HepG2 (cell line): ENCODE data around the gene CMIP. TPM values are rescaled to one million over a fixed set of nuclear protein-coding genes. Genes with fewer than 3 reads are reported as not detected.

Experiments used
- DPF2 ChIP-seq: sonication (generic); formaldehyde crosslinking; IDR thresholded peaks from 2 replicates; pipeline ENCODE4 v1.4.0; 2020; ENCODE audit warnings: mild to moderate bottlenecking, low read depth, missing genetic modification reagents, borderline replicate concordance
- FOXK1 ChIP-seq: sonication (generic); formaldehyde crosslinking; IDR thresholded peaks from 2 replicates; pipeline ENCODE4 v1.4.0; 2020; ENCODE audit warnings: low read depth, missing genetic modification reagents, borderline replicate concordance
- GZF1 ChIP-seq: sonication (generic); formaldehyde crosslinking; IDR thresholded peaks from 2 replicates; pipeline ENCODE4 v1.5.1; 2020; ENCODE audit warnings: mild to moderate bottlenecking, missing genetic modification reagents
- MAFG ChIP-seq: sonication (generic); formaldehyde crosslinking; IDR thresholded peaks from 2 replicates; pipeline ENCODE4 v1.5.1; 2020; ENCODE audit warnings: mild to moderate bottlenecking, missing genetic modification reagents
- PRDM10 ChIP-seq: sonication (generic); formaldehyde crosslinking; IDR thresholded peaks from 2 replicates; pipeline ENCODE4 v1.4.0; 2020; ENCODE audit warnings: low read depth, missing genetic modification reagents
- RARG ChIP-seq: sonication (generic); formaldehyde crosslinking; IDR thresholded peaks from 2 replicates; pipeline ENCODE4 v1.4.0; 2020; ENCODE audit warnings: low read depth, mild to moderate bottlenecking, missing genetic modification reagents
- TBL1XR1 ChIP-seq: fragments of 150-350 bp; IDR thresholded peaks from 2 replicates; pipeline ENCODE4 v1.6.1; 2014; ENCODE audit warnings: borderline replicate concordance, low read length; ENCODE audit not compliant: partially characterized antibody
- TGIF2 ChIP-seq: IDR thresholded peaks from 2 replicates; pipeline ENCODE4 v1.6.1; 2016; ENCODE audit warnings: control low read depth, missing compliant biosample characterization
- THAP7 ChIP-seq: sonication (generic); formaldehyde crosslinking; IDR thresholded peaks from 2 replicates; pipeline ENCODE4 v1.8.1; 2023; ENCODE audit warnings: mild to moderate bottlenecking, missing genetic modification reagents
- ZBTB7B ChIP-seq: sonication (generic); formaldehyde crosslinking; IDR thresholded peaks from 2 replicates; pipeline ENCODE4 v1.4.0; 2020; ENCODE audit warnings: missing genetic modification reagents
- ZNF296 ChIP-seq: sonication (generic); formaldehyde crosslinking; conservative IDR thresholded peaks from 2 replicates; pipeline ENCODE4 v1.5.0; 2020; ENCODE audit warnings: mild to moderate bottlenecking, missing genetic modification reagents
- ZNF343 ChIP-seq: sonication (generic); formaldehyde crosslinking; IDR thresholded peaks from 2 replicates; pipeline ENCODE4 v1.4.0; 2020; ENCODE audit warnings: mild to moderate bottlenecking, missing genetic modification reagents
- ZNF580 ChIP-seq: IDR thresholded peaks from 2 replicates; pipeline ENCODE4 v1.6.1; 2016; ENCODE audit warnings: low read depth, borderline replicate concordance
- ZNF772 ChIP-seq: sonication (generic); formaldehyde crosslinking; IDR thresholded peaks from 2 replicates; pipeline ENCODE4 v1.5.0; 2020; ENCODE audit warnings: mild to moderate bottlenecking, missing genetic modification reagents
- ZSCAN9 ChIP-seq: IDR thresholded peaks from 2 replicates; pipeline ENCODE4 v1.6.1; 2016; ENCODE audit warnings: borderline replicate concordance
- polyA plus RNA-seq, 8 experiments: library from polyadenylated mRNA; depleted of rRNA in 3 of 8; stranded (reverse) in 7 of 8; unstranded in 1 of 8; fragments of >200 nt; fragmentation: Illumina TruSeq in 4 of 8; extraction: Trizol in 4 of 8; gene quantifications; 2 replicates each; pipeline versions ENCODE4 v1.2.1 to v1.2.3, GENCODE V29; 2011 to 2016; ENCODE audit warnings: low read depth in 4 of 8, missing spikeins in 1 of 8, mixed read lengths in 1 of 8; ENCODE audit not compliant: insufficient read depth in 1 of 8
- total RNA-seq, 5 experiments: library from RNA; depleted of rRNA; stranded (reverse); fragments of >200 nt; fragmentation: Illumina TruSeq; extraction: Trizol; gene quantifications; 2 replicates each; pipeline ENCODE4 v1.2.3, GENCODE V29; 2016; ENCODE audit warnings: low read depth in 1 of 5
- TF ChIP-seq, protein P1 (sequence below): sonication (generic); formaldehyde crosslinking; IDR thresholded peaks from 2 replicates; pipeline ENCODE4 v1.4.0; 2020; ENCODE audit warnings: missing genetic modification reagents
- TF ChIP-seq, protein P2 (sequence below): sonication (generic); formaldehyde crosslinking; IDR thresholded peaks from 2 replicates; pipeline ENCODE4 v1.5.0; 2020; ENCODE audit warnings: missing genetic modification reagents
- TF ChIP-seq, protein P3 (sequence below): IDR thresholded peaks from 2 replicates; pipeline ENCODE4 v1.6.1; 2018; ENCODE audit warnings: missing genetic modification reagents, mild to moderate bottlenecking, missing compliant biosample characterization

Gene CMIP
- total and polyA plus RNA-seq, 2 of the 13 experiments (the other 11 are each of a cell fraction or from before 2014, with no cell fraction given): 10.9 to 18.1 TPM

- TF ChIP-seq, protein P1, sequence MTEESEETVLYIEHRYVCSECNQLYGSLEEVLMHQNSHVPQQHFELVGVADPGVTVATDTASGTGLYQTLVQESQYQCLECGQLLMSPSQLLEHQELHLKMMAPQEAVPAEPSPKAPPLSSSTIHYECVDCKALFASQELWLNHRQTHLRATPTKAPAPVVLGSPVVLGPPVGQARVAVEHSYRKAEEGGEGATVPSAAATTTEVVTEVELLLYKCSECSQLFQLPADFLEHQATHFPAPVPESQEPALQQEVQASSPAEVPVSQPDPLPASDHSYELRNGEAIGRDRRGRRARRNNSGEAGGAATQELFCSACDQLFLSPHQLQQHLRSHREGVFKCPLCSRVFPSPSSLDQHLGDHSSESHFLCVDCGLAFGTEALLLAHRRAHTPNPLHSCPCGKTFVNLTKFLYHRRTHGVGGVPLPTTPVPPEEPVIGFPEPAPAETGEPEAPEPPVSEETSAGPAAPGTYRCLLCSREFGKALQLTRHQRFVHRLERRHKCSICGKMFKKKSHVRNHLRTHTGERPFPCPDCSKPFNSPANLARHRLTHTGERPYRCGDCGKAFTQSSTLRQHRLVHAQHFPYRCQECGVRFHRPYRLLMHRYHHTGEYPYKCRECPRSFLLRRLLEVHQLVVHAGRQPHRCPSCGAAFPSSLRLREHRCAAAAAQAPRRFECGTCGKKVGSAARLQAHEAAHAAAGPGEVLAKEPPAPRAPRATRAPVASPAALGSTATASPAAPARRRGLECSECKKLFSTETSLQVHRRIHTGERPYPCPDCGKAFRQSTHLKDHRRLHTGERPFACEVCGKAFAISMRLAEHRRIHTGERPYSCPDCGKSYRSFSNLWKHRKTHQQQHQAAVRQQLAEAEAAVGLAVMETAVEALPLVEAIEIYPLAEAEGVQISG (CRISPR knock-in tag): 0 out of 2 replicates have a peak, but pooled peaks have one; percentile 27
- TF ChIP-seq, protein P2, sequence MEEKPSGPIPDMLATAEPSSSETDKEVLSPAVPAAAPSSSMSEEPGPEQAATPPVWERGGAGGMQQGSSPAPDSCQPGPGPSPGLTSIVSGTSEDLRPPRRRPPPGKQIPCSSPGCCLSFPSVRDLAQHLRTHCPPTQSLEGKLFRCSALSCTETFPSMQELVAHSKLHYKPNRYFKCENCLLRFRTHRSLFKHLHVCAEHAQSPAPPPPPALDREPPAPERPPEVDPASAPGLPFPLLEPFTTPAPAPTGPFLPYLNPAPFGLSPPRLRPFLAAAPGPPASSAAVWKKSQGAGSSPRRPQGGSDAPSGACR (CRISPR knock-in tag): no peak
- 0 out of 2 replicates have a peak, but pooled peaks have one; percentile 30 for TF ChIP-seq THAP7 (CRISPR knock-in tag)
- TF ChIP-seq, protein P3, sequence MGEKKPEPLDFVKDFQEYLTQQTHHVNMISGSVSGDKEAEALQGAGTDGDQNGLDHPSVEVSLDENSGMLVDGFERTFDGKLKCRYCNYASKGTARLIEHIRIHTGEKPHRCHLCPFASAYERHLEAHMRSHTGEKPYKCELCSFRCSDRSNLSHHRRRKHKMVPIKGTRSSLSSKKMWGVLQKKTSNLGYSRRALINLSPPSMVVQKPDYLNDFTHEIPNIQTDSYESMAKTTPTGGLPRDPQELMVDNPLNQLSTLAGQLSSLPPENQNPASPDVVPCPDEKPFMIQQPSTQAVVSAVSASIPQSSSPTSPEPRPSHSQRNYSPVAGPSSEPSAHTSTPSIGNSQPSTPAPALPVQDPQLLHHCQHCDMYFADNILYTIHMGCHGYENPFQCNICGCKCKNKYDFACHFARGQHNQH (CRISPR knock-in tag): peak; percentile 53; the same call in 1 of the 2 replicates
- peak; percentile 39; the same call in 1 of the 2 replicates for TF ChIP-seq ZNF580 (CRISPR knock-in tag)
- peak; percentile 57; the same call in 1 of the 2 replicates for TF ChIP-seq ZBTB7B (CRISPR knock-in tag)
- no peak for TF ChIP-seq RARG (CRISPR knock-in tag)
- no peak for TF ChIP-seq MAFG (CRISPR knock-in tag)
- TF ChIP-seq ZSCAN9 (CRISPR knock-in tag): peak; percentile 49; the same call in 1 of the 2 replicates
- peak; percentile 47; the same call in 1 of the 2 replicates for TF ChIP-seq ZNF343 (CRISPR knock-in tag)
- 0 out of 2 replicates have a peak, but pooled peaks have one; percentile 15 for TF ChIP-seq FOXK1 (CRISPR knock-in tag)
- peak; percentile 61; the same call in 1 of the 2 replicates for TF ChIP-seq PRDM10 (CRISPR knock-in tag)
- TF ChIP-seq ZNF772 (CRISPR knock-in tag): 0 out of 2 replicates have a peak, but pooled peaks have one; percentile 9
- no peak for TF ChIP-seq ZNF296 (CRISPR knock-in tag)
- peak; percentile 19 for TF ChIP-seq TBL1XR1
- TF ChIP-seq TGIF2 (CRISPR knock-in tag): 0 out of 2 replicates have a peak, but pooled peaks have one; percentile 26
- TF ChIP-seq DPF2: peak; percentile 82
- TF ChIP-seq GZF1: no peak
Measured at GRCh38 chr16:81513204-81514040, 68.8 kb downstream of the CMIP start (continued).
